ENCODE results near the gene CGREF1.

- TF ChIP-seq, protein P1, sequence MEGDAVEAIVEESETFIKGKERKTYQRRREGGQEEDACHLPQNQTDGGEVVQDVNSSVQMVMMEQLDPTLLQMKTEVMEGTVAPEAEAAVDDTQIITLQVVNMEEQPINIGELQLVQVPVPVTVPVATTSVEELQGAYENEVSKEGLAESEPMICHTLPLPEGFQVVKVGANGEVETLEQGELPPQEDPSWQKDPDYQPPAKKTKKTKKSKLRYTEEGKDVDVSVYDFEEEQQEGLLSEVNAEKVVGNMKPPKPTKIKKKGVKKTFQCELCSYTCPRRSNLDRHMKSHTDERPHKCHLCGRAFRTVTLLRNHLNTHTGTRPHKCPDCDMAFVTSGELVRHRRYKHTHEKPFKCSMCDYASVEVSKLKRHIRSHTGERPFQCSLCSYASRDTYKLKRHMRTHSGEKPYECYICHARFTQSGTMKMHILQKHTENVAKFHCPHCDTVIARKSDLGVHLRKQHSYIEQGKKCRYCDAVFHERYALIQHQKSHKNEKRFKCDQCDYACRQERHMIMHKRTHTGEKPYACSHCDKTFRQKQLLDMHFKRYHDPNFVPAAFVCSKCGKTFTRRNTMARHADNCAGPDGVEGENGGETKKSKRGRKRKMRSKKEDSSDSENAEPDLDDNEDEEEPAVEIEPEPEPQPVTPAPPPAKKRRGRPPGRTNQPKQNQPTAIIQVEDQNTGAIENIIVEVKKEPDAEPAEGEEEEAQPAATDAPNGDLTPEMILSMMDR (IDR thresholded peaks at IDR 0.05) = no peak
- TF ChIP-seq POLR2A (IDR thresholded peaks at IDR 0.05; ENCODE audit: low read depth) = no peak
- TF ChIP-seq POLR2AphosphoS5 (IDR thresholded peaks at IDR 0.05) = no peak
These were observed 29.0 kb upstream of the CGREF1 start for GRCh38 chr2:27147935-27148334.
